ENCODE results near the gene GAN. TPM values are rescaled to one million over a fixed set of nuclear protein-coding genes. Genes with fewer than 3 reads are reported as not detected.

The GAN gene
- total and polyA plus RNA-seq, 9 of the 15 experiments (the other 6 are each of a cell fraction or from before 2014, with no cell fraction given): 0.83 to 15.1 (median 5.2) TPM

GRCh38 chr16:81319221-81319912 lies 4.6 kb downstream of the GAN start (continued):
- TF ChIP-seq ARID4B (CRISPR knock-in tag; IDR thresholded peaks at IDR 0.05) (no peak), RBM25 (IDR thresholded peaks at IDR 0.05; ENCODE audit: low read depth, low read length, severe bottlenecking) (no peak), BRF1 (IDR thresholded peaks at IDR 0.05; ENCODE audit: borderline replicate concordance, extremely low read depth, insufficient read length) (no peak), ZNF695 (CRISPR knock-in tag; IDR thresholded peaks at IDR 0.05) (no peak), MEF2A (IDR thresholded peaks at IDR 0.05; ENCODE audit: control insufficient read depth, low read depth, low read length) (no peak), MECOM (CRISPR knock-in tag; IDR thresholded peaks at IDR 0.05) (no peak), SMARCE1 (IDR thresholded peaks at IDR 0.05) (0 out of 2 replicates have a peak, but pooled peaks have one; percentile 22), ZBTB49 (CRISPR knock-in tag; IDR thresholded peaks at IDR 0.05; ENCODE audit: borderline replicate concordance) (no peak), SLC30A9 (CRISPR knock-in tag; IDR thresholded peaks at IDR 0.05) (no peak), ZNF589 (CRISPR knock-in tag; IDR thresholded peaks at IDR 0.05; ENCODE audit: low read depth) (no peak), MLLT1 (IDR thresholded peaks at IDR 0.05) (peak in 1 of 2 experiments; percentile 99; a peak in 2 of 4 replicates), TGIF2 (CRISPR knock-in tag; IDR thresholded peaks at IDR 0.05) (no peak), DPF2 (IDR thresholded peaks at IDR 0.05) (peak; percentile 65), GABPA (tag; conservative IDR thresholded peaks at IDR 0.05; ENCODE audit: low read depth) (no peak), ZFP30 (CRISPR knock-in tag; IDR thresholded peaks at IDR 0.05; ENCODE audit: borderline replicate concordance) (no peak)
- TF ChIP-seq, protein P1, sequence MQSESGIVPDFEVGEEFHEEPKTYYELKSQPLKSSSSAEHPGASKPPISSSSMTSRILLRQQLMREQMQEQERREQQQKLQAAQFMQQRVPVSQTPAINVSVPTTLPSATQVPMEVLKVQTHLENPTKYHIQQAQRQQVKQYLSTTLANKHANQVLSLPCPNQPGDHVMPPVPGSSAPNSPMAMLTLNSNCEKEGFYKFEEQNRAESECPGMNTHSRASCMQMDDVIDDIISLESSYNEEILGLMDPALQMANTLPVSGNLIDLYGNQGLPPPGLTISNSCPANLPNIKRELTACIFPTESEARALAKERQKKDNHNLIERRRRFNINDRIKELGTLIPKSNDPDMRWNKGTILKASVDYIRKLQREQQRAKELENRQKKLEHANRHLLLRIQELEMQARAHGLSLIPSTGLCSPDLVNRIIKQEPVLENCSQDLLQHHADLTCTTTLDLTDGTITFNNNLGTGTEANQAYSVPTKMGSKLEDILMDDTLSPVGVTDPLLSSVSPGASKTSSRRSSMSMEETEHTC (IDR thresholded peaks at IDR 0.05): no peak
- TF ChIP-seq, protein P2, sequence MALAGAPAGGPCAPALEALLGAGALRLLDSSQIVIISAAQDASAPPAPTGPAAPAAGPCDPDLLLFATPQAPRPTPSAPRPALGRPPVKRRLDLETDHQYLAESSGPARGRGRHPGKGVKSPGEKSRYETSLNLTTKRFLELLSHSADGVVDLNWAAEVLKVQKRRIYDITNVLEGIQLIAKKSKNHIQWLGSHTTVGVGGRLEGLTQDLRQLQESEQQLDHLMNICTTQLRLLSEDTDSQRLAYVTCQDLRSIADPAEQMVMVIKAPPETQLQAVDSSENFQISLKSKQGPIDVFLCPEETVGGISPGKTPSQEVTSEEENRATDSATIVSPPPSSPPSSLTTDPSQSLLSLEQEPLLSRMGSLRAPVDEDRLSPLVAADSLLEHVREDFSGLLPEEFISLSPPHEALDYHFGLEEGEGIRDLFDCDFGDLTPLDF (CRISPR knock-in tag; IDR thresholded peaks at IDR 0.05): no peak
